Naive thymus-derived CD8-positive, alpha-beta T cell (primary cell): ENCODE data around the gene SAMD4A. TPM values are rescaled to one million over a fixed set of nuclear protein-coding genes. Genes with fewer than 3 reads are reported as not detected.

Experiments used
- ATAC-seq, 2 donors: fragments of 150-1000 bp; cut with Tn5 transposase in 1 of 2; sonication (Bioruptor Pico), chemical (Tn5 transposase) in 1 of 2; 1 replicate in 1 of 2; 2 replicates in 1 of 2; pipeline ENCODE4 v1.10.0; 2021; ENCODE audit warnings: mild to moderate bottlenecking in 2 of 2, moderate library complexity in 2 of 2
- POLR2A ChIA-PET: fragments of 350-600 bp; sonication (Branson Sonifier 250); formaldehyde crosslinking; loops from one replicate; lab custom pipeline; 2021; ENCODE audit warnings: antibody characterized with exemption; lab: Charles Lee
- DNase-seq, 10 donors: peaks; one replicate each; pipeline versions ENCODE4 v3.0.0 to v3.0.0-alpha.2; 2020 to 2022
- H3K27ac Mint-ChIP-seq, 10 donors: one replicate each; pipeline ENCODE4 v1.8.0; 2020 to 2022; ENCODE audit warnings: mild to moderate bottlenecking in 10 of 10, mixed read lengths in 10 of 10, moderate library complexity in 4 of 10, inconsistent platforms in 1 of 10
- H3K27me3 Mint-ChIP-seq, 5 donors: one replicate each; pipeline ENCODE4 v1.8.0; 2021 to 2022; ENCODE audit warnings: mixed read lengths in 5 of 5
- H3K36me3 Mint-ChIP-seq, 3 donors: one replicate each; pipeline ENCODE4 v1.8.0; 2020 to 2022; ENCODE audit warnings: mixed read lengths in 3 of 3, mild to moderate bottlenecking in 2 of 3, inconsistent platforms in 1 of 3
- H3K4me1 Mint-ChIP-seq, 4 donors: one replicate each; pipeline ENCODE4 v1.8.0; 2021 to 2022; ENCODE audit warnings: mixed read lengths in 4 of 4
- H3K4me3 Mint-ChIP-seq, 10 donors: one replicate each; pipeline ENCODE4 v1.8.0; 2020 to 2022; ENCODE audit warnings: mild to moderate bottlenecking in 10 of 10, mixed read lengths in 10 of 10, moderate library complexity in 6 of 10, inconsistent platforms in 1 of 10
- H3K9me3 Mint-ChIP-seq, 9 donors: one replicate each; pipeline ENCODE4 v1.8.0; 2020 to 2022; ENCODE audit warnings: mixed read lengths in 9 of 9, mild to moderate bottlenecking in 3 of 9, inconsistent platforms in 1 of 9, moderate library complexity in 1 of 9
- polyA plus RNA-seq, 3 donors: library from polyadenylated mRNA; unstranded; fragments of 300-500 nt; fragmentation: Illumina TruSeq; gene quantifications; one replicate each; pipeline ENCODE4 v1.2.3, GENCODE V29; 2021
- total RNA-seq, 8 experiments: library from RNA in 2 of 8; stranded (reverse) in 2 of 8; gene quantifications; one replicate each; pipeline ENCODE4 v1.2.3 and lab custom pipeline; 2021 to 2026

Gene SAMD4A
- total and polyA plus RNA-seq, 5 experiments from 2014 or later: 0.85 to 0.99 TPM; not detected in 3

GRCh38 chr14:54724676-54725325, 157.9 kb downstream of the SAMD4A start:
- DNase-seq: no peak
- Mint-ChIP-seq H3K9me3 (peaks cover 0 to 6% (median 0%) of the 10 kb centered on the region in 9 donors), H3K4me1 (peaks cover 6 to 15% (median 10%) of the 10 kb centered on the region in 4 donors), H3K4me3 (no peak overlapping the region), H3K27me3 (peaks cover 5 to 34% (median 8%) of the 10 kb centered on the region in 5 donors), H3K27ac (no peak overlapping the region), H3K36me3 (peaks cover 2 to 5% (median 4%) of the 10 kb centered on the region in 3 donors)
- no peak for ATAC-seq
- POLR2A ChIA-PET: interaction anchor here (0.6 kb wide), 1 partner anchor 342 kb away, joined by 3 read pairs; no protein-coding TSS in a partner anchor

GRCh38 chr14:54725998-54726397, 159.1 kb downstream of the SAMD4A start:
- ATAC-seq (no peak), DNase-seq (no peak)
- POLR2A ChIA-PET: no interaction called here
- Mint-ChIP-seq H3K4me3 (no peak overlapping the region), H3K4me1 (peaks cover 7 to 21% (median 16%) of the 10 kb centered on the region in 4 donors), H3K36me3 (no peaks in the 10 kb centered on the region), H3K27ac (peak overlapping the region in 1 of 10 donors; percentile 15), H3K9me3 (no peaks in the 10 kb centered on the region), H3K27me3 (peaks cover 3 to 23% (median 5%) of the 10 kb centered on the region in 5 donors)

- ATAC-seq (no peak), DNase-seq (no peak)
- no peaks in the 10 kb centered on the region for H3K36me3 Mint-ChIP-seq
- no peak overlapping the region for H3K4me3 Mint-ChIP-seq
- H3K27ac Mint-ChIP-seq: no peak overlapping the region
- peaks cover 7 to 17% (median 13%) of the 10 kb centered on the region in 4 donors for H3K4me1 Mint-ChIP-seq
- H3K9me3 Mint-ChIP-seq: no peaks in the 10 kb centered on the region
- peaks cover 3 to 19% (median 5%) of the 10 kb centered on the region in 5 donors for H3K27me3 Mint-ChIP-seq
- POLR2A ChIA-PET: no interaction called here
Measured at GRCh38 chr14:54727929-54728328, 161.0 kb downstream of the SAMD4A start.

GRCh38 chr14:54728700-54729527, 162.0 kb downstream of the SAMD4A start:
- no peaks in the 10 kb centered on the region for H3K36me3 Mint-ChIP-seq
- peak overlapping the region in 2 of 10 donors; percentile 53 to 65 for H3K27ac Mint-ChIP-seq
- no peak overlapping the region for H3K4me3 Mint-ChIP-seq
- POLR2A ChIA-PET: no interaction called here
- H3K9me3 Mint-ChIP-seq: no peaks in the 10 kb centered on the region
- H3K4me1 Mint-ChIP-seq: peaks cover 7 to 17% (median 13%) of the 10 kb centered on the region in 4 donors
- H3K27me3 Mint-ChIP-seq: peaks cover 0 to 13% (median 5%) of the 10 kb centered on the region in 5 donors
- ATAC-seq (no peak), DNase-seq (no peak)

- POLR2A ChIA-PET: no interaction called here
- H3K4me1 Mint-ChIP-seq: peaks cover 7 to 17% (median 13%) of the 10 kb centered on the region in 4 donors
- H3K4me3 Mint-ChIP-seq: peak overlapping the region; percentile 27 to 75 (median 63)
- no peaks in the 10 kb centered on the region for H3K9me3 Mint-ChIP-seq
- peaks cover 0 to 5% (median 2%) of the 10 kb centered on the region in 5 donors for H3K27me3 Mint-ChIP-seq
- DNase-seq (peak in 2 of 10 donors; percentile 11 to 12), ATAC-seq (peak; percentile 50 to 62)
- H3K27ac Mint-ChIP-seq: peak overlapping the region in 5 of 10 donors; percentile 3 to 66 (median 36)
- H3K36me3 Mint-ChIP-seq: no peaks in the 10 kb centered on the region
Measured at GRCh38 chr14:54730156-54730961, 163.4 kb downstream of the SAMD4A start.

- DNase-seq (no peak), ATAC-seq (no peak)
- H3K27ac Mint-ChIP-seq: no peak overlapping the region
- H3K36me3 Mint-ChIP-seq: no peaks in the 10 kb centered on the region
- H3K4me1 Mint-ChIP-seq: peaks cover 15 to 29% (median 25%) of the 10 kb centered on the region in 4 donors
- H3K27me3 Mint-ChIP-seq: peaks cover 0 to 6% (median 0%) of the 10 kb centered on the region in 5 donors
- POLR2A ChIA-PET: no interaction called here
- no peaks in the 10 kb centered on the region for H3K9me3 Mint-ChIP-seq
- no peak overlapping the region for H3K4me3 Mint-ChIP-seq
Measured at GRCh38 chr14:54734966-54735365, 168.0 kb downstream of the SAMD4A start.

- Mint-ChIP-seq H3K36me3 (no peaks in the 10 kb centered on the region), H3K27ac (no peak overlapping the region), H3K27me3 (peaks cover 0 to 6% (median 0%) of the 10 kb centered on the region in 5 donors), H3K4me3 (no peak overlapping the region), H3K9me3 (no peaks in the 10 kb centered on the region), H3K4me1 (peaks cover 11 to 24% (median 20%) of the 10 kb centered on the region in 4 donors)
- POLR2A ChIA-PET: no interaction called here
- ATAC-seq (no peak), DNase-seq (no peak)
Measured at GRCh38 chr14:54735424-54735823, 168.5 kb downstream of the SAMD4A start.

- no peaks in the 10 kb centered on the region for H3K9me3 Mint-ChIP-seq
- peak overlapping the region in 2 of 10 donors; percentile 21 to 29 for H3K4me3 Mint-ChIP-seq
- no peak for ATAC-seq
- H3K36me3 Mint-ChIP-seq: no peaks in the 10 kb centered on the region
- peaks cover 21 to 33% (median 29%) of the 10 kb centered on the region in 4 donors for H3K4me1 Mint-ChIP-seq
- peak overlapping the region in 2 of 10 donors; percentile 20 to 31 for H3K27ac Mint-ChIP-seq
- POLR2A ChIA-PET: interaction anchor here (0.6 kb wide), 1 partner anchor 99 kb away, joined by 3 read pairs; no protein-coding TSS in a partner anchor
- DNase-seq: no peak
- H3K27me3 Mint-ChIP-seq: peaks cover 0 to 6% (median 0%) of the 10 kb centered on the region in 5 donors
Measured at GRCh38 chr14:54737132-54737711, 170.3 kb downstream of the SAMD4A start.

- H3K9me3 Mint-ChIP-seq: no peaks in the 10 kb centered on the region
- no peak for ATAC-seq
- POLR2A ChIA-PET: interaction anchor here (0.6 kb wide), 1 partner anchor 99 kb away, joined by 3 read pairs; no protein-coding TSS in a partner anchor
- peaks cover 0 to 6% (median 0%) of the 10 kb centered on the region in 5 donors for H3K27me3 Mint-ChIP-seq
- H3K4me1 Mint-ChIP-seq: peaks cover 26 to 41% (median 37%) of the 10 kb centered on the region in 4 donors
- H3K4me3 Mint-ChIP-seq: peak overlapping the region in 5 of 10 donors; percentile 5 to 50 (median 21)
- no peak for DNase-seq
- H3K36me3 Mint-ChIP-seq: no peaks in the 10 kb centered on the region
- peak overlapping the region in 1 of 10 donors; percentile 53 for H3K27ac Mint-ChIP-seq
Measured at GRCh38 chr14:54738009-54738408, 171.1 kb downstream of the SAMD4A start.

- H3K27ac Mint-ChIP-seq: no peak overlapping the region
- peaks cover 0 to 6% (median 0%) of the 10 kb centered on the region in 5 donors for H3K27me3 Mint-ChIP-seq
- no peak overlapping the region for H3K4me3 Mint-ChIP-seq
- ATAC-seq (no peak), DNase-seq (no peak)
- H3K36me3 Mint-ChIP-seq: no peaks in the 10 kb centered on the region
- H3K4me1 Mint-ChIP-seq: peaks cover 31 to 56% (median 47%) of the 10 kb centered on the region in 4 donors
- no peaks in the 10 kb centered on the region for H3K9me3 Mint-ChIP-seq
- POLR2A ChIA-PET: no interaction called here
Measured at GRCh38 chr14:54739514-54739913, 172.6 kb downstream of the SAMD4A start.

- DNase-seq (peak in 3 of 10 donors; percentile 17 to 40 (median 36)), ATAC-seq (peak; percentile 61 to 62)
- POLR2A ChIA-PET: no interaction called here
- Mint-ChIP-seq H3K27me3 (peaks cover 0 to 2% (median 0%) of the 10 kb centered on the region in 5 donors), H3K4me1 (peaks cover 30 to 52% (median 38%) of the 10 kb centered on the region in 4 donors), H3K9me3 (no peaks in the 10 kb centered on the region), H3K4me3 (peak overlapping the region in 9 of 10 donors; percentile 4 to 64 (median 51)), H3K36me3 (no peaks in the 10 kb centered on the region), H3K27ac (peak overlapping the region in 8 of 10 donors; percentile 16 to 89 (median 51))
Measured at GRCh38 chr14:54742492-54743350, 175.8 kb downstream of the SAMD4A start.
